GM20000 (cell line): ENCODE data around the gene ANKRD34C.
A peak's percentile ranks its signal among the peaks of the same experiment; 100 is the strongest.

Source experiments
- DNase-seq: peaks from one replicate; pipeline ENCODE4 v3.0.0; 2012; ENCODE audit warnings: low spot score
- TF ChIP-seq, protein P1 (sequence below): IDR thresholded peaks from 2 replicates; pipeline ENCODE4 v1.5.1; 2012; ENCODE audit warnings: mild to moderate bottlenecking, control low read depth; ENCODE audit errors: extremely low read depth, missing control alignments

Gene ANKRD34C

GRCh38 chr15:79261836-79262235, 20.7 kb upstream of the ANKRD34C start:
- DNase-seq = no peak
- TF ChIP-seq, protein P1, sequence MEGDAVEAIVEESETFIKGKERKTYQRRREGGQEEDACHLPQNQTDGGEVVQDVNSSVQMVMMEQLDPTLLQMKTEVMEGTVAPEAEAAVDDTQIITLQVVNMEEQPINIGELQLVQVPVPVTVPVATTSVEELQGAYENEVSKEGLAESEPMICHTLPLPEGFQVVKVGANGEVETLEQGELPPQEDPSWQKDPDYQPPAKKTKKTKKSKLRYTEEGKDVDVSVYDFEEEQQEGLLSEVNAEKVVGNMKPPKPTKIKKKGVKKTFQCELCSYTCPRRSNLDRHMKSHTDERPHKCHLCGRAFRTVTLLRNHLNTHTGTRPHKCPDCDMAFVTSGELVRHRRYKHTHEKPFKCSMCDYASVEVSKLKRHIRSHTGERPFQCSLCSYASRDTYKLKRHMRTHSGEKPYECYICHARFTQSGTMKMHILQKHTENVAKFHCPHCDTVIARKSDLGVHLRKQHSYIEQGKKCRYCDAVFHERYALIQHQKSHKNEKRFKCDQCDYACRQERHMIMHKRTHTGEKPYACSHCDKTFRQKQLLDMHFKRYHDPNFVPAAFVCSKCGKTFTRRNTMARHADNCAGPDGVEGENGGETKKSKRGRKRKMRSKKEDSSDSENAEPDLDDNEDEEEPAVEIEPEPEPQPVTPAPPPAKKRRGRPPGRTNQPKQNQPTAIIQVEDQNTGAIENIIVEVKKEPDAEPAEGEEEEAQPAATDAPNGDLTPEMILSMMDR = no peak

GRCh38 chr15:79265167-79265566, 17.4 kb upstream of the ANKRD34C start:
- no peak for DNase-seq
- TF ChIP-seq, protein P1 = no peak

- TF ChIP-seq, protein P1 = no peak
- no peak for DNase-seq
These were observed 16.4 kb upstream of the ANKRD34C start for GRCh38 chr15:79265987-79266579.

DNA sequence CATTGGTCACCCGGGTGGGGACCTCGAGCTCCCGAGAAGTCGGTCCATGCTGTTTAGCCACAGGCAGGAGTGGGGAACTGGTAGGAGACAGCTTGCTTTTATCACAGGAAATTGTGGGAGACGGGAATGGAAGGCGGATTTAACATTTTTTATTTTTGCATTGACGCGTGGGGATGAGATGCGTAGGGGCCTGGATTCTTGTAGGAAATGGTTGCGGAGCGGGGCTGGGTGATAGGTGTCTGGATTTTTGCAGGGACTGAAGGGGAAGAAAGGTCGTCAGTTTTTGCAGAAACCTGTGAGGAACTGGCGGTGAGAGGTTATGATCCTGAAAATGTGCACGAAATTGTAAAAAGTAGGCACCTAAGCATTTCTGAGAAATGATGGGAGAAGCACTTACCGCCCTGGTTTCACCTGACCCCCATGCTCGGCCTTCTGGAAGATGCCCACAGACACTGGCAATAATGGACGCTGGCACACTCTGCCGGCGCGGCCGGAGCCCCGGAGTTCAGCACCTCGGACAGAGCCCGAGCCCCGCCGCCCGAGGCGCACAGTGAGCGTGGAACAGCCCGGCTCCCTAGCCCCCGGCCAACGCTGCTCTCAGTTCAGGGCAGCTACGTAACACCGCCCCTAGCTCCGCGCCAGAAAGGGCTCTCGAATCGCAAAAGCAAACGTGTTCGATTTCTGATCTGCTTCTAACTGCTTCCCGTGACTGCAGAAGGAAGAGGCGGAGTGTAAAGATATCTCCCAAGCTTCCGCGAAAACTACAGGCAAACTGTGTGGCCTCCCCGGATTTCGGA, 928 bp downstream of the ANKRD34C start:
- peak; percentile 69 for DNase-seq
- TF ChIP-seq, protein P1 = no peak

GRCh38 chr15:79290642-79291275, 8.2 kb downstream of the ANKRD34C start:
- no peak for DNase-seq
- TF ChIP-seq, protein P1 = no peak

- TF ChIP-seq, protein P1 = no peak
- DNase-seq = no peak
These were observed 9.5 kb downstream of the ANKRD34C start for GRCh38 chr15:79292011-79292410.

DNA sequence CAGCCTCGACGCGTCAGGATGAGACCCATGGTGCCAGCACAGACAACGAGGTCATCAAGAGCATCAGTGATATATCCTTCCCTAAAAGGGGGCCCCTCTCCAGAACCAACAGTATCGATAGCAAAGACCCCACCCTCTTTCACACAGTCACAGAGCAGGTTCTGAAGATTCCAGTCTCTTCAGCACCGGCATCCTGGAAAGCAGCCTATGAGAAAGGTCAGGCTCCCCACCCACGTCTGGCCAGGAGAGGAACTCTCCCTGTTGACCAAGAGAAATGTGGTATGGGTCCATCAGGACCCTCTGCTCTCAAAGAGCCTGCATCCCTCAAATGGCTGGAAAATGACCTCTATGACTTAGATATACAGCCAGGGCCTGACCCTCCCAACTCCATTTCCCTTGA, 11.6 kb downstream of the ANKRD34C start:
- TF ChIP-seq, protein P1 = no peak

More for the DNA sequence above, 11.6 kb downstream of the ANKRD34C start:
- no peak for DNase-seq
